Measurements from ENCODE around the gene INO80. TPM values are rescaled to one million over a fixed set of nuclear protein-coding genes. Genes with fewer than 3 reads are reported as not detected.
"Not testable (repeated sequence)": the region's sequence is repeated elsewhere in the genome, so short reads cannot be mapped to it uniquely, and the experiment has no call there.

INO80 gene
- total RNA-seq, 2 donors from 2014 or later: 24.7 to 27.9 TPM

DNA sequence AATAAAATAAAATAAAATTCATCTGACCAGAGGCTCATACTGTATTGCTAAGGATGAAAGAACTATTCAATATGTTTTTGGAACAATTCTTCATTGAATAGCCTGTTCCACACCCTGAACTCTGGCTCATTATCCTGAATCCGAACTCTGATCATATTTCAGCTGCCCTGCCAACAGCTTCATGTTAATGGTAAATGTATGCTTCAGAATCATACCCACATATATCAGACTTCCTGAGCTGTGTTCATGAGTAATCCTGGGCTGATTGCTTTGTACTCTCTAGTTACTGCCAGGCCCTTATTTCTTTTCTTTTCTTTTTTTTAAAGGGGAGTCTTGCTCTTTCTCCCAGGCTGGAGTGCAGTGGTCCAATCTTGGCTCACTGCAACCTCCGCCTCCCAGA is 11.8 kb downstream of the INO80 start:
- no peaks in the 10 kb centered on the region for H3K9me3 Mint-ChIP-seq
- H3K36me3 Mint-ChIP-seq (ENCODE audit: insufficient read depth in 2 of 2): peaks cover 2 to 19% of the 10 kb centered on the region in 2 donors
- no peak overlapping the region for H3K27ac Mint-ChIP-seq
- DNase-seq (no peak), ATAC-seq (replicated peaks in 1 of 2) (no peak)
- no peak overlapping the region for H3K4me3 Mint-ChIP-seq
- H3K4me1 Mint-ChIP-seq (ENCODE audit: low read depth): peaks cover 25% of the 10 kb centered on the region
- H3K27me3 Mint-ChIP-seq (ENCODE audit: low read depth): no peaks in the 10 kb centered on the region

DNA sequence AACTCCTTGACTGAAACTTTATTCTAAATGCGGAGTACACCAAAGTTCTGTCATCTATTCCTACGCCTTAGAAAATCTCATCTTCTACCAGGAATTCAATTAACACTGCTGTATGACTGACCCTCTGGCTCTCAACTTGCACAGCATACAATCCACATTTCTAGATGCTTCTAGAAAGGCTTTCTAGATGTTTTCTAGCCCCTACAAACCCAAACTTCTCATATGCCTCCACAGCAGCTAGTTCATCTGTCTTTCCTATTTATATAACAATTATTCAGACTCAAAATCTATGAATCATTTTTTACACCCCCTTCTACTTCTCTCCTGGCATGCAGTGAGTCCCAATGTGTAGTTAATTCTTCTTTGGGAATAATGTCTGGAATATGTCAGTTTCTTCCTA is 13.2 kb downstream of the INO80 start:
- H3K27ac Mint-ChIP-seq: peak overlapping the region; percentile 17
- H3K27me3 Mint-ChIP-seq (ENCODE audit: low read depth): no peaks in the 10 kb centered on the region
- H3K4me1 Mint-ChIP-seq (ENCODE audit: low read depth): peaks cover 18% of the 10 kb centered on the region
- ATAC-seq (replicated peaks in 1 of 2) (no peak), DNase-seq (no peak)
- no peak overlapping the region for H3K4me3 Mint-ChIP-seq
- peaks cover 0 to 11% of the 10 kb centered on the region in 2 donors for H3K36me3 Mint-ChIP-seq (ENCODE audit: insufficient read depth in 2 of 2)
- no peaks in the 10 kb centered on the region for H3K9me3 Mint-ChIP-seq

DNA sequence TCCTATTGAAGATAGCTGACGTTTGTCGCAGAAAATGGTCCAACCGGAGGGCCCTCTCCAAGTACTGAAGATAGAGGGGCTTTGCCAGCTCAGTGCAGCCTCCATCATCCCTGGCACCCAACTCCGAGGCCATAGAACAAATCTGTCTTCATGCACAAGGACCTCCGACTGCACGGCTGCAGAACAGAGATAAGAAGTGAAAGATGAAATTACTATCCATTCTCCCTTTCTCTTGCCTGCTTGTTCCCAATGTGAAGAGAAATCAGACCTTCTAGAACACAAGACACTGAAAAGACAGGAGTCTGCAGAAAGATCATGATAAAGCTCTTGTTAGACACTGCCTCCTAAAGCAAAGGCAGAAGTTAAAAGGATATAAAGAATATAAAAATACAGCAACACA is 19.9 kb downstream of the INO80 start:
- peak overlapping the region; percentile 68 for H3K27ac Mint-ChIP-seq
- DNase-seq (no peak), ATAC-seq (replicated peaks in 1 of 2) (no peak)
- peaks cover 5 to 21% of the 10 kb centered on the region in 2 donors for H3K36me3 Mint-ChIP-seq (ENCODE audit: insufficient read depth in 2 of 2)
- H3K4me1 Mint-ChIP-seq (ENCODE audit: low read depth): no peaks in the 10 kb centered on the region
- no peaks in the 10 kb centered on the region for H3K9me3 Mint-ChIP-seq
- H3K27me3 Mint-ChIP-seq (ENCODE audit: low read depth): no peaks in the 10 kb centered on the region
- H3K4me3 Mint-ChIP-seq: no peak overlapping the region

GRCh38 chr15:41085029-41085428 is 31.1 kb downstream of the INO80 start:
- DNase-seq (no peak), ATAC-seq (replicated peaks in 1 of 2) (no peak)
- Mint-ChIP-seq H3K27ac (no peak overlapping the region), H3K9me3 (no peaks in the 10 kb centered on the region), H3K4me1 (ENCODE audit: low read depth) (peaks cover 2% of the 10 kb centered on the region), H3K27me3 (ENCODE audit: low read depth) (no peaks in the 10 kb centered on the region), H3K4me3 (no peak overlapping the region), H3K36me3 (ENCODE audit: insufficient read depth in 2 of 2) (peaks cover 0 to 32% of the 10 kb centered on the region in 2 donors)

GRCh38 chr15:41080144-41080543 is 35.9 kb downstream of the INO80 start:
- no peaks in the 10 kb centered on the region for H3K9me3 Mint-ChIP-seq
- peaks cover 6 to 29% of the 10 kb centered on the region in 2 donors for H3K36me3 Mint-ChIP-seq (ENCODE audit: insufficient read depth in 2 of 2)

GRCh38 chr15:41079717-41080116 is 36.4 kb downstream of the INO80 start:
- DNase-seq (no peak), ATAC-seq (replicated peaks in 1 of 2) (no peak)
- Mint-ChIP-seq H3K9me3 (no peaks in the 10 kb centered on the region), H3K27ac (no peak overlapping the region), H3K27me3 (ENCODE audit: low read depth) (no peaks in the 10 kb centered on the region), H3K4me1 (ENCODE audit: low read depth) (no peaks in the 10 kb centered on the region), H3K4me3 (no peak overlapping the region), H3K36me3 (ENCODE audit: insufficient read depth in 2 of 2) (peaks cover 6 to 25% of the 10 kb centered on the region in 2 donors)

More at GRCh38 chr15:41080144-41080543, 35.9 kb downstream of the INO80 start:
- no peak for DNase-seq
- H3K27me3 Mint-ChIP-seq (ENCODE audit: low read depth): no peaks in the 10 kb centered on the region
- ATAC-seq (replicated peaks in 1 of 2): no peak
- no peak overlapping the region for H3K27ac Mint-ChIP-seq
- no peak overlapping the region for H3K4me3 Mint-ChIP-seq
- no peaks in the 10 kb centered on the region for H3K4me1 Mint-ChIP-seq (ENCODE audit: low read depth)

GRCh38 chr15:41078879-41079278 is 37.2 kb downstream of the INO80 start:
- H3K27me3 Mint-ChIP-seq (ENCODE audit: low read depth); DNase-seq; H3K9me3 Mint-ChIP-seq; H3K4me1 Mint-ChIP-seq (ENCODE audit: low read depth); H3K27ac Mint-ChIP-seq; H3K4me3 Mint-ChIP-seq; ATAC-seq (replicated peaks in 1 of 2): not testable (repeated sequence)
- H3K36me3 Mint-ChIP-seq (ENCODE audit: insufficient read depth in 2 of 2): peaks cover 8 to 28% of the 10 kb centered on the region in 2 donors

DNA sequence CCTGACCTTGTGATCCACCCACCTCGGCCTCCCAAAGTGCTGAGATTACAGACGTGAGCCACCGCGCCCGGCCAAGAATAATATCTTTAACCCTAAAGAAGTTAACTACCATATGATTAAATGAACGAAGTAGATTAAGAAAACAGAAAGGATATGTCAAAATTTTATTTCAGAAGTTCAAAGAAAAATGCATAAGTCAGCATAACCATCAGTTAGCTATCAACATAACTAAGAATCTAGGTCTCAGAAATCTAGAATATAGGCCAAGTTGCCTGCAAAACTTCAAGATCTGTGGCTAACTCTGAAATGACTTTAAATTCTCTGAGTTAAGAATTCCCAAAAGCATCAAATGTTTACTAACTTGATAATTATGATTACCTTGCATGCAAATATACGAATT is 38.0 kb downstream of the INO80 start:
- Mint-ChIP-seq H3K4me3 (no peak overlapping the region), H3K36me3 (ENCODE audit: insufficient read depth in 2 of 2) (peaks cover 8 to 28% of the 10 kb centered on the region in 2 donors), H3K4me1 (ENCODE audit: low read depth) (no peaks in the 10 kb centered on the region), H3K27me3 (ENCODE audit: low read depth) (no peaks in the 10 kb centered on the region), H3K27ac (no peak overlapping the region), H3K9me3 (no peaks in the 10 kb centered on the region)
- no peak for DNase-seq
- no peak for ATAC-seq (replicated peaks in 1 of 2)

DNA sequence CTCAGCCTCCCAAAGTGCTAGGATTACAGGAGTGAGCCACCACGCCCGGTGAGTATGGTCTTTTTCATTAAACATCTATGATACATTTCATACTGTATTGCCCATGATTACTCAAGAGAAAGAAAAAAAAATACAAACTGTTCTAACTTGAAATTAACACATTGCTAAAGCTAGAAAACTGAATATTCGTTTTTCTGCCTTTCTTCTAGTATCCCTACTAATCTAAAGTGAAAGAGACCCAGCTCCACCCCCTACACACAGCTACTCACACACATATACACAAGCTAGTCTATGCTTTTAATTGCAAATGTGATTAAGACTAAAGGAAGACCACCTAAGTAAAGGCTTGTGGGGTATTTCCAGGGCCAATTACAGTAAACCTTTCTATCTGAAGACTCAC is 43.1 kb downstream of the INO80 start:
- H3K4me1 Mint-ChIP-seq (ENCODE audit: low read depth): no peaks in the 10 kb centered on the region
- H3K4me3 Mint-ChIP-seq: no peak overlapping the region
- H3K9me3 Mint-ChIP-seq: no peaks in the 10 kb centered on the region
- ATAC-seq (replicated peaks in 1 of 2): no peak
- peaks cover 7 to 29% of the 10 kb centered on the region in 2 donors for H3K36me3 Mint-ChIP-seq (ENCODE audit: insufficient read depth in 2 of 2)
- no peak overlapping the region for H3K27ac Mint-ChIP-seq
- H3K27me3 Mint-ChIP-seq (ENCODE audit: low read depth): no peaks in the 10 kb centered on the region
- no peak for DNase-seq

GRCh38 chr15:41072013-41072412 is 44.1 kb downstream of the INO80 start:
- Mint-ChIP-seq H3K4me1 (ENCODE audit: low read depth) (no peaks in the 10 kb centered on the region), H3K4me3 (no peak overlapping the region), H3K27ac (no peak overlapping the region), H3K36me3 (ENCODE audit: insufficient read depth in 2 of 2) (peaks cover 7 to 35% of the 10 kb centered on the region in 2 donors), H3K27me3 (ENCODE audit: low read depth) (no peaks in the 10 kb centered on the region), H3K9me3 (no peaks in the 10 kb centered on the region)
- no peak for ATAC-seq (replicated peaks in 1 of 2)
- no peak for DNase-seq

DNA sequence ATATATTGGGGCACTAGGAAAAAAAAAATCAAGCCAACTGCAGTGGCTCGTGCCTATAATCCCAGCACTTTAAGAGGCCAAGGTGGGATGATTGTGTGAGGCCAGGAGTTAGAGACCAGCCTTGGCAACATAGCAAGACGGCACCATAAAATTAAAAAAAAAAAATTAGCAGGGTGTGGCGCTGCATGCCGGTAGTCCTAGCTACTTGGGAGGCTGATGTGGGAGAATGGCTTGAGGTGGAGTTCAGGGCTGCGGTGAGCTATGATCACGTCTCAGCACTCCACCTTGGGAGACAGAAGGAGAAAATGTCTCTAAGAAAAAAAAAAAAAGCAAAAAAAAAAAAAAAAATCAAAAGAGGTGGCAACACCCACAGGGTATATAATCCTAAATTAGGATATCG is 49.6 kb downstream of the INO80 start:
- peaks cover 0 to 2% of the 10 kb centered on the region in 2 donors for H3K9me3 Mint-ChIP-seq

GRCh38 chr15:41061667-41062066 is 54.4 kb downstream of the INO80 start:
- Mint-ChIP-seq H3K4me3 (no peak overlapping the region), H3K27me3 (ENCODE audit: low read depth) (no peaks in the 10 kb centered on the region), H3K4me1 (ENCODE audit: low read depth) (no peaks in the 10 kb centered on the region), H3K9me3 (peaks cover 0 to 2% of the 10 kb centered on the region in 2 donors), H3K36me3 (ENCODE audit: insufficient read depth in 2 of 2) (peaks cover 19 to 57% of the 10 kb centered on the region in 2 donors), H3K27ac (no peak overlapping the region)
- ATAC-seq (replicated peaks in 1 of 2) (no peak), DNase-seq (no peak)

More for the DNA sequence above, 49.6 kb downstream of the INO80 start:
- ATAC-seq (replicated peaks in 1 of 2): no peak
- no peak for DNase-seq
- Mint-ChIP-seq H3K27me3 (ENCODE audit: low read depth) (no peaks in the 10 kb centered on the region), H3K4me1 (ENCODE audit: low read depth) (no peaks in the 10 kb centered on the region), H3K36me3 (ENCODE audit: insufficient read depth in 2 of 2) (peaks cover 13 to 57% of the 10 kb centered on the region in 2 donors), H3K27ac (no peak overlapping the region), H3K4me3 (no peak overlapping the region)

GRCh38 chr15:41060505-41060904 is 55.6 kb downstream of the INO80 start:
- Mint-ChIP-seq H3K27ac (peak overlapping the region; percentile 5), H3K9me3 (peaks cover 0 to 2% of the 10 kb centered on the region in 2 donors), H3K27me3 (ENCODE audit: low read depth) (no peaks in the 10 kb centered on the region), H3K4me1 (ENCODE audit: low read depth) (no peaks in the 10 kb centered on the region), H3K36me3 (ENCODE audit: insufficient read depth in 2 of 2) (peaks cover 19 to 61% of the 10 kb centered on the region in 2 donors), H3K4me3 (no peak overlapping the region)
- ATAC-seq (replicated peaks in 1 of 2) (no peak), DNase-seq (no peak)

DNA sequence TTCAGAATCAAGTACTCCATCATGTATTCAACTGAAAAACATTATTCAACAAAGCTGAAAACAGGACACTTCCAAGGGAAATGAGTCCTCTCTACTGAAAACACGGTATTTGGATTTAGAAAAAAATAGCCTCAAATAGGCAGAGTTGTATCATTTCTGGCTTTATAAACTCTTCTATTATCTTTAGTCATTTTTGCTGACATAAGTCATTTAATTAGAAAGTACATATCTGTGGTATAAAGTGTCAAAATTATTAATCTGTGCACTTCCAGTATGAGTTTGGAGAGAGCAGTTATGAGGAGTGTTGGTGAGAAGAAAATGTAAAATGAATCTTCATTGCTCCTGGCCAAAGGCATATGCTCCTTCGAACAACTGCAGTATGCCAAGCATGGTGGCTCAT is 59.3 kb downstream of the INO80 start:
- H3K9me3 Mint-ChIP-seq: peaks cover 0 to 2% of the 10 kb centered on the region in 2 donors
- peaks cover 11 to 47% of the 10 kb centered on the region in 2 donors for H3K36me3 Mint-ChIP-seq (ENCODE audit: insufficient read depth in 2 of 2)
- DNase-seq: no peak
- no peaks in the 10 kb centered on the region for H3K4me1 Mint-ChIP-seq (ENCODE audit: low read depth)
- no peaks in the 10 kb centered on the region for H3K27me3 Mint-ChIP-seq (ENCODE audit: low read depth)
- no peak overlapping the region for H3K4me3 Mint-ChIP-seq
- no peak for ATAC-seq (replicated peaks in 1 of 2)
- no peak overlapping the region for H3K27ac Mint-ChIP-seq

All from activated T-cell treated with anti-CD3 and anti-CD28 coated beads, Interleukin-2, amount 50 U/mL, for 72 hours (primary cell).